ENCODE results near the gene DNAI1. TPM values are rescaled to one million over a fixed set of nuclear protein-coding genes. Genes with fewer than 3 reads are reported as not detected.

DNAI1 gene
- total and polyA plus RNA-seq, 2 of the 4 experiments (the other 2 are of a cell fraction), result not detected

- Histone ChIP-seq H3K27me3 (ENCODE audit: control insufficient read depth, insufficient read depth, low read length) (peaks cover 55% of the 10 kb centered on the region), H3K27ac (ENCODE audit: insufficient read depth, low read length) (no peak overlapping the region), H3K9me1 (ENCODE audit: insufficient read depth, low read length) (no peaks in the 10 kb centered on the region), H3K9ac (ENCODE audit: low read depth, low read length) (no peak overlapping the region), H3K4me3 (ENCODE audit: insufficient read depth, low read depth, low read length) (no peak overlapping the region), H3K14ac (replicated peaks; ENCODE audit: low read depth, low read length) (no peak overlapping the region), H2AK9ac (replicated peaks; ENCODE audit: low read depth, low read length, poor library complexity) (no peak overlapping the region), H4K8ac (ENCODE audit: low read depth in 2 of 2, low read length in 2 of 2) (no peak overlapping the region), H4K91ac (ENCODE audit: insufficient read depth, low read depth, low read length) (no peak overlapping the region), H3K4me1 (ENCODE audit: control insufficient read depth, insufficient read depth, low read length) (no peaks in the 10 kb centered on the region), H4K5ac (ENCODE audit: low read depth, low read length) (no peak overlapping the region), H3K56ac (ENCODE audit: extremely low read depth, insufficient read depth, low read length) (no peak overlapping the region), H2AFZ (replicated peaks; ENCODE audit: low read length, poor library complexity) (no peak overlapping the region), H2BK5ac (ENCODE audit: low read depth, low read length, poor library complexity, severe bottlenecking) (no peak overlapping the region), H3K36me3 (ENCODE audit: control insufficient read depth, insufficient read depth, low read length) (no peaks in the 10 kb centered on the region), H3K4ac (ENCODE audit: low read depth, low read length) (no peak overlapping the region), H3K9me3 (ENCODE audit: control insufficient read depth, insufficient read depth, low read length) (no peaks in the 10 kb centered on the region), H3K23ac (ENCODE audit: low read depth, low read length) (no peak overlapping the region), H4K20me1 (ENCODE audit: insufficient read depth, low read length) (no peaks in the 10 kb centered on the region), H2BK120ac (ENCODE audit: low read depth, low read length) (no peak overlapping the region), H3K79me1 (ENCODE audit: low read depth in 1 of 2, low read length in 2 of 2) (no peaks in the 10 kb centered on the region), H2AK5ac (ENCODE audit: low read depth, low read length) (no peak overlapping the region), H2BK15ac (ENCODE audit: low read depth, low read length) (no peak overlapping the region), H2BK20ac (ENCODE audit: low read depth, low read length) (no peak overlapping the region), H3K18ac (ENCODE audit: low read depth, low read length) (no peak overlapping the region), H3K4me2 (ENCODE audit: low read depth, low read length) (no peak overlapping the region)
- POLR2A ChIA-PET (ENCODE audit: unreplicated experiment), result no interaction called here
- in situ Hi-C loops (cut with MboI; ENCODE audit: low sequenced_read_pairs), result no loop called here
- ATAC-seq (ENCODE audit: low read depth) (no peak), DNase-seq (no peak)
- WGBS, 2 experiments (ENCODE audit: extremely low coverage in 2 of 2, insufficient read length in 1 of 2), result 17% methylated on average over 3 of the region's 9 CpGs; no CpG with 5 or more reads in 1 of the 2 experiments
- intact Hi-C loops (cut with micrococcal nuclease), result no loop called here
- TF ChIP-seq CEBPB (IDR thresholded peaks at IDR 0.05; ENCODE audit: low read depth, low read length) (no peak), RAD21 (IDR thresholded peaks at IDR 0.05; ENCODE audit: low read length) (no peak), FOS (IDR thresholded peaks at IDR 0.05; ENCODE audit: low read depth, low read length) (no peak), POLR2A (IDR thresholded peaks at IDR 0.05; ENCODE audit: low read depth, low read length) (no peak), BHLHE40 (IDR thresholded peaks at IDR 0.05; ENCODE audit: low read depth, low read length) (no peak), CHD1 (IDR thresholded peaks at IDR 0.05; ENCODE audit: low read depth, low read length) (no peak), USF2 (IDR thresholded peaks at IDR 0.05; ENCODE audit: low read depth, low read length) (no peak), ELK1 (IDR thresholded peaks at IDR 0.05; ENCODE audit: borderline replicate concordance, low read depth, low read length) (no peak)
- dilution Hi-C loops (cut with HindIII; ENCODE audit: low sequenced_read_pairs, unreplicated experiment), result no loop called here
- CTCF ChIA-PET, result no interaction called here
- BruUV-seq (replicated peaks), result no TSS peak
Measured at GRCh38 chr9:34512131-34513078, 53.8 kb downstream of the DNAI1 start.

All from IMR-90 (cell line).